ENCODE data around the gene TNFRSF18. TPM values are rescaled to one million over a fixed set of nuclear protein-coding genes. Genes with fewer than 3 reads are reported as not detected.

Gene TNFRSF18
- total and polyA plus RNA-seq, 2 experiments from 2014 or later = 1.1 to 1.5 TPM

DNA sequence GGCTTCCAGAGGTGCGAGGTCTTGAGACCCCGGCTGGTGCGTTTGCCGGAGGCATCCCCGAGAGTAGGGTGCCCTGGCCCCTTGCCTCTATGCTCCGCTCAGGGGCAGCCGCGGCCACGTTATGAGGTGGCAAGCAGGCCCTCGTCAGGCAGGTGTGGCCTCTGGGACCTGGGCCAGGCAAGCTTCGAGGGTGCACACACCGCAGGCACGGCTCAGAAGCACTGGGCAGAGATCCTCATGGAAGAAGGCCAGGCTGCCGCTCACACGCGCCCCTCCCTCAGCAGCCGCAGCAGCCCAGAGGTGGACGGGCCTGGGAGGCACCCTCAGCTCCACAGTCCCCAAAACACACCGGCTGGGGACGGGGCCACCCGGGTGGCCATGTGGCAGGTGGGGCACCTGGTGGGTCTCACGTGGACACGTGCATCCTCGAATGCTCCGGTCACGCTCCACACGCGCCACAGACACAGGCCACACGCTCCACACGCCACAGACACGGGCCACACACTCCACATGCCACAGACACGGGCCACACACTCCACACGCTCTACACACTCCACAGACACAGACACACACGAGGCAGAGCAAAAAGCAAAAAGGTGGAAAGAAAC is 18.9 kb upstream of the TNFRSF18 start:
- Mint-ChIP-seq H3K9me3 (no peaks in the 10 kb centered on the region; the same call in 2 of the 3 replicates), H3K4me1 (no peaks in the 10 kb centered on the region), H3K27me3 (ENCODE audit: insufficient read depth, low read depth, poor library complexity) (peaks cover 9% of the 10 kb centered on the region), H3K36me3 (ENCODE audit: low read depth) (peaks cover 38% of the 10 kb centered on the region), H3K27ac (0 out of 2 replicates have a peak overlapping the region, but pooled peaks have one; percentile 4), H3K4me3 (no peak overlapping the region)
- DNase-seq (ENCODE audit: low spot score) = no peak
- Histone ChIP-seq H3K27ac (ENCODE audit: low read depth) (no peak overlapping the region), H2AFZ (no peak overlapping the region), H3K79me2 (replicated peaks; ENCODE audit: insufficient read depth) (peaks cover 21% of the 10 kb centered on the region), H3K36me3 (ENCODE audit: insufficient read depth) (peaks cover 3% of the 10 kb centered on the region; the same call in 1 of the 2 replicates), H3K4me3 (no peak overlapping the region), H3K9me2 (ENCODE audit: insufficient read depth) (no peaks in the 10 kb centered on the region), H3F3A (replicated peaks; ENCODE audit: low read depth) (no peaks in the 10 kb centered on the region), H3K4me2 (no peak overlapping the region), H3K27me3 (ENCODE audit: insufficient read depth) (no peaks in the 10 kb centered on the region), H3K4me1 (ENCODE audit: insufficient read depth) (no peaks in the 10 kb centered on the region), H4K20me1 (replicated peaks; ENCODE audit: insufficient read depth) (peaks cover 5% of the 10 kb centered on the region; the same call in 1 of the 2 replicates)
- TF ChIP-seq, protein P1, sequence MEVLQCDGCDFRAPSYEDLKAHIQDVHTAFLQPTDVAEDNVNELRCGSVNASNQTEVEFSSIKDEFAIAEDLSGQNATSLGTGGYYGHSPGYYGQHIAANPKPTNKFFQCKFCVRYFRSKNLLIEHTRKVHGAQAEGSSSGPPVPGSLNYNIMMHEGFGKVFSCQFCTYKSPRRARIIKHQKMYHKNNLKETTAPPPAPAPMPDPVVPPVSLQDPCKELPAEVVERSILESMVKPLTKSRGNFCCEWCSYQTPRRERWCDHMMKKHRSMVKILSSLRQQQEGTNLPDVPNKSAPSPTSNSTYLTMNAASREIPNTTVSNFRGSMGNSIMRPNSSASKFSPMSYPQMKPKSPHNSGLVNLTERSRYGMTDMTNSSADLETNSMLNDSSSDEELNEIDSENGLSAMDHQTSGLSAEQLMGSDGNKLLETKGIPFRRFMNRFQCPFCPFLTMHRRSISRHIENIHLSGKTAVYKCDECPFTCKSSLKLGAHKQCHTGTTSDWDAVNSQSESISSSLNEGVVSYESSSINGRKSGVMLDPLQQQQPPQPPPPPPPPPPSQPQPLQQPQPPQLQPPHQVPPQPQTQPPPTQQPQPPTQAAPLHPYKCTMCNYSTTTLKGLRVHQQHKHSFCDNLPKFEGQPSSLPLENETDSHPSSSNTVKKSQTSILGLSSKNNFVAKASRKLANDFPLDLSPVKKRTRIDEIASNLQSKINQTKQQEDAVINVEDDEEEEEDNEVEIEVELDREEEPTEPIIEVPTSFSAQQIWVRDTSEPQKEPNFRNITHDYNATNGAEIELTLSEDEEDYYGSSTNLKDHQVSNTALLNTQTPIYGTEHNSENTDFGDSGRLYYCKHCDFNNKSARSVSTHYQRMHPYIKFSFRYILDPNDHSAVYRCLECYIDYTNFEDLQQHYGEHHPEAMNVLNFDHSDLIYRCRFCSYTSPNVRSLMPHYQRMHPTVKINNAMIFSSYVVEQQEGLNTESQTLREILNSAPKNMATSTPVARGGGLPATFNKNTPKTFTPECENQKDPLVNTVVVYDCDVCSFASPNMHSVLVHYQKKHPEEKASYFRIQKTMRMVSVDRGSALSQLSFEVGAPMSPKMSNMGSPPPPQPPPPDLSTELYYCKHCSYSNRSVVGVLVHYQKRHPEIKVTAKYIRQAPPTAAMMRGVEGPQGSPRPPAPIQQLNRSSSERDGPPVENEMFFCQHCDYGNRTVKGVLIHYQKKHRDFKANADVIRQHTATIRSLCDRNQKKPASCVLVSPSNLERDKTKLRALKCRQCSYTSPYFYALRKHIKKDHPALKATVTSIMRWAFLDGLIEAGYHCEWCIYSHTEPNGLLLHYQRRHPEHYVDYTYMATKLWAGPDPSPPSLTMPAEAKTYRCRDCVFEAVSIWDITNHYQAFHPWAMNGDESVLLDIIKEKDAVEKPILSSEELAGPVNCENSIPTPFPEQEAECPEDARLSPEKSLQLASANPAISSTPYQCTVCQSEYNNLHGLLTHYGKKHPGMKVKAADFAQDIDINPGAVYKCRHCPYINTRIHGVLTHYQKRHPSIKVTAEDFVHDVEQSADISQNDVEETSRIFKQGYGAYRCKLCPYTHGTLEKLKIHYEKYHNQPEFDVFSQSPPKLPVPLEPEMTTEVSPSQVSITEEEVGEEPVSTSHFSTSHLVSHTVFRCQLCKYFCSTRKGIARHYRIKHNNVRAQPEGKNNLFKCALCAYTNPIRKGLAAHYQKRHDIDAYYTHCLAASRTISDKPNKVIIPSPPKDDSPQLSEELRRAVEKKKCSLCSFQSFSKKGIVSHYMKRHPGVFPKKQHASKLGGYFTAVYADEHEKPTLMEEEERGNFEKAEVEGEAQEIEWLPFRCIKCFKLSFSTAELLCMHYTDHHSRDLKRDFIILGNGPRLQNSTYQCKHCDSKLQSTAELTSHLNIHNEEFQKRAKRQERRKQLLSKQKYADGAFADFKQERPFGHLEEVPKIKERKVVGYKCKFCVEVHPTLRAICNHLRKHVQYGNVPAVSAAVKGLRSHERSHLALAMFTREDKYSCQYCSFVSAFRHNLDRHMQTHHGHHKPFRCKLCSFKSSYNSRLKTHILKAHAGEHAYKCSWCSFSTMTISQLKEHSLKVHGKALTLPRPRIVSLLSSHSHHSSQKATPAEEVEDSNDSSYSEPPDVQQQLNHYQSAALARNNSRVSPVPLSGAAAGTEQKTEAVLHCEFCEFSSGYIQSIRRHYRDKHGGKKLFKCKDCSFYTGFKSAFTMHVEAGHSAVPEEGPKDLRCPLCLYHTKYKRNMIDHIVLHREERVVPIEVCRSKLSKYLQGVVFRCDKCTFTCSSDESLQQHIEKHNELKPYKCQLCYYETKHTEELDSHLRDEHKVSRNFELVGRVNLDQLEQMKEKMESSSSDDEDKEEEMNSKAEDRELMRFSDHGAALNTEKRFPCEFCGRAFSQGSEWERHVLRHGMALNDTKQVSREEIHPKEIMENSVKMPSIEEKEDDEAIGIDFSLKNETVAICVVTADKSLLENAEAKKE (CRISPR knock-in tag; IDR thresholded peaks at IDR 0.05) = no peak
- TF ChIP-seq ZNF114 (CRISPR knock-in tag; IDR thresholded peaks at IDR 0.05) (no peak), CREB1 (CRISPR knock-in tag; IDR thresholded peaks at IDR 0.05; ENCODE audit: low read depth) (no peak), JUNB (IDR thresholded peaks at IDR 0.05; ENCODE audit: unreplicated experiment) (no peak), NANOG (IDR thresholded peaks at IDR 0.05; ENCODE audit: borderline replicate concordance) (no peak), ZNF331 (CRISPR knock-in tag; IDR thresholded peaks at IDR 0.05; ENCODE audit: low read depth) (no peak), POLR2AphosphoS5 (IDR thresholded peaks at IDR 0.05; ENCODE audit: low read depth) (no peak)
- TF ChIP-seq, protein P2, sequence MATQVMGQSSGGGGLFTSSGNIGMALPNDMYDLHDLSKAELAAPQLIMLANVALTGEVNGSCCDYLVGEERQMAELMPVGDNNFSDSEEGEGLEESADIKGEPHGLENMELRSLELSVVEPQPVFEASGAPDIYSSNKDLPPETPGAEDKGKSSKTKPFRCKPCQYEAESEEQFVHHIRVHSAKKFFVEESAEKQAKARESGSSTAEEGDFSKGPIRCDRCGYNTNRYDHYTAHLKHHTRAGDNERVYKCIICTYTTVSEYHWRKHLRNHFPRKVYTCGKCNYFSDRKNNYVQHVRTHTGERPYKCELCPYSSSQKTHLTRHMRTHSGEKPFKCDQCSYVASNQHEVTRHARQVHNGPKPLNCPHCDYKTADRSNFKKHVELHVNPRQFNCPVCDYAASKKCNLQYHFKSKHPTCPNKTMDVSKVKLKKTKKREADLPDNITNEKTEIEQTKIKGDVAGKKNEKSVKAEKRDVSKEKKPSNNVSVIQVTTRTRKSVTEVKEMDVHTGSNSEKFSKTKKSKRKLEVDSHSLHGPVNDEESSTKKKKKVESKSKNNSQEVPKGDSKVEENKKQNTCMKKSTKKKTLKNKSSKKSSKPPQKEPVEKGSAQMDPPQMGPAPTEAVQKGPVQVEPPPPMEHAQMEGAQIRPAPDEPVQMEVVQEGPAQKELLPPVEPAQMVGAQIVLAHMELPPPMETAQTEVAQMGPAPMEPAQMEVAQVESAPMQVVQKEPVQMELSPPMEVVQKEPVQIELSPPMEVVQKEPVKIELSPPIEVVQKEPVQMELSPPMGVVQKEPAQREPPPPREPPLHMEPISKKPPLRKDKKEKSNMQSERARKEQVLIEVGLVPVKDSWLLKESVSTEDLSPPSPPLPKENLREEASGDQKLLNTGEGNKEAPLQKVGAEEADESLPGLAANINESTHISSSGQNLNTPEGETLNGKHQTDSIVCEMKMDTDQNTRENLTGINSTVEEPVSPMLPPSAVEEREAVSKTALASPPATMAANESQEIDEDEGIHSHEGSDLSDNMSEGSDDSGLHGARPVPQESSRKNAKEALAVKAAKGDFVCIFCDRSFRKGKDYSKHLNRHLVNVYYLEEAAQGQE (IDR thresholded peaks at IDR 0.05; ENCODE audit: unreplicated experiment) = no peak
- TF ChIP-seq, protein P3, sequence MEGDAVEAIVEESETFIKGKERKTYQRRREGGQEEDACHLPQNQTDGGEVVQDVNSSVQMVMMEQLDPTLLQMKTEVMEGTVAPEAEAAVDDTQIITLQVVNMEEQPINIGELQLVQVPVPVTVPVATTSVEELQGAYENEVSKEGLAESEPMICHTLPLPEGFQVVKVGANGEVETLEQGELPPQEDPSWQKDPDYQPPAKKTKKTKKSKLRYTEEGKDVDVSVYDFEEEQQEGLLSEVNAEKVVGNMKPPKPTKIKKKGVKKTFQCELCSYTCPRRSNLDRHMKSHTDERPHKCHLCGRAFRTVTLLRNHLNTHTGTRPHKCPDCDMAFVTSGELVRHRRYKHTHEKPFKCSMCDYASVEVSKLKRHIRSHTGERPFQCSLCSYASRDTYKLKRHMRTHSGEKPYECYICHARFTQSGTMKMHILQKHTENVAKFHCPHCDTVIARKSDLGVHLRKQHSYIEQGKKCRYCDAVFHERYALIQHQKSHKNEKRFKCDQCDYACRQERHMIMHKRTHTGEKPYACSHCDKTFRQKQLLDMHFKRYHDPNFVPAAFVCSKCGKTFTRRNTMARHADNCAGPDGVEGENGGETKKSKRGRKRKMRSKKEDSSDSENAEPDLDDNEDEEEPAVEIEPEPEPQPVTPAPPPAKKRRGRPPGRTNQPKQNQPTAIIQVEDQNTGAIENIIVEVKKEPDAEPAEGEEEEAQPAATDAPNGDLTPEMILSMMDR (conservative IDR thresholded peaks at IDR 0.05; ENCODE audit: low read depth in 2 of 2) = no peak
- ATAC-seq = no peak
